Transverse colon (tissue), 4 donors: ENCODE data around the gene FARSA.

Experiments used
- CTCF ChIP-seq, 5 experiments: fragments of 200-600 bp in 3 of 5; fragments of 450-650 bp in 2 of 5; sonication (generic) in 3 of 5; IDR thresholded peaks; 1 replicate in 2 of 5; 2 replicates in 3 of 5; pipeline ENCODE4 v1.5.1; 2016 to 2017; ENCODE audit warnings: antibody characterized with exemption in 5 of 5, inconsistent platforms in 3 of 5, mild to moderate bottlenecking in 2 of 5, moderate library complexity in 1 of 5
- EP300 ChIP-seq: sonication (generic); formaldehyde crosslinking; IDR thresholded peaks from one replicate; pipeline ENCODE4 v1.6.1; 2017; ENCODE audit warnings: antibody characterized with exemption, low read depth
- POLR2A ChIP-seq: fragments of 450-650 bp; IDR thresholded peaks from one replicate; pipeline ENCODE4 v1.6.1; 2016; ENCODE audit warnings: antibody characterized with exemption, mild to moderate bottlenecking, moderate library complexity
- POLR2AphosphoS5 ChIP-seq, 3 donors: sonication (generic); formaldehyde crosslinking; IDR thresholded peaks; one replicate each; pipeline ENCODE4 v1.6.1; 2016; ENCODE audit warnings: antibody characterized with exemption in 3 of 3

- no peak for TF ChIP-seq CTCF (IDR thresholded peaks at IDR 0.05)
- TF ChIP-seq POLR2AphosphoS5 (IDR thresholded peaks at IDR 0.05): no peak
- no peak for TF ChIP-seq EP300
- no peak for TF ChIP-seq POLR2A
These were observed 15.3 kb upstream of the FARSA start for GRCh38 chr19:12948612-12949362.
